GM12878 (cell line): ENCODE measurements around the gene TRIM67. TPM values are rescaled to one million over a fixed set of nuclear protein-coding genes. Genes with fewer than 3 reads are reported as not detected.

ENCODE experiments used
- ATAC-seq: fragments of 200-7000 bp; cut with Tn5 transposase; 3 replicates; pipeline ENCODE4 v1.9.1; 2020; ENCODE audit warnings: mild to moderate bottlenecking, moderate library complexity
- BruUV-seq: library from RNA; stranded (reverse); fragments of 400-500 nt; replicated peaks from 2 replicates; lab custom pipeline; 2021; lab: Mats Ljungman, UMichigan
- CTCF ChIA-PET: fragments of 300-600 bp; sonication (Branson Sonifier 250); formaldehyde crosslinking; extraction: SDS; loops from one replicate; lab custom pipeline; 2021; ENCODE audit warnings: inconsistent platforms; lab: Yijun Ruan, JAX
- POLR2A ChIA-PET: fragments of 350-600 bp; formaldehyde crosslinking; extraction: SDS; loops from one replicate; lab custom pipeline; 2021; ENCODE audit warnings: inconsistent platforms; lab: Charles Lee
- RAD21 ChIA-PET: fragments of 300-600 bp; sonication (Branson Sonifier 250); formaldehyde crosslinking; loops from one replicate; lab custom pipeline; 2023; ENCODE audit warnings: antibody characterized with exemption; ENCODE audit not compliant: unreplicated experiment; lab: Charles Lee
- SMC1A ChIA-PET: fragments of 300-600 bp; sonication (Branson Sonifier 250); formaldehyde crosslinking; loops from one replicate; lab custom pipeline; 2023; ENCODE audit not compliant: unreplicated experiment, uncharacterized antibody; lab: Charles Lee
- DNase-seq: peaks from one replicate; pipeline ENCODE4 v3.0.0-alpha.2; 2011; ENCODE audit warnings: low read depth, low spot score
- FAIRE-seq: peaks from 3 replicates; lab custom pipeline; 2011; peaks lifted over from hg19 to GRCh38; lab: Jason Lieb, UNC
- H2AFZ ChIP-seq: 2 replicates; pipeline ENCODE4 v1.6.0; 2011; ENCODE audit warnings: low read depth, low read length, control low read depth; ENCODE audit not compliant: control insufficient read depth
- H3K27ac ChIP-seq: 2 replicates; pipeline ENCODE4 v1.5.1; 2011; ENCODE audit warnings: control low read depth; ENCODE audit not compliant: control insufficient read depth, insufficient read depth
- H3K27me3 ChIP-seq, 2 experiments: replicated peaks in 1 of 2; 2 replicates each; pipeline versions ENCODE4 v1.6.0 to v1.6.1; 2011; ENCODE audit warnings: low read length in 1 of 2; ENCODE audit not compliant: control insufficient read depth in 2 of 2, insufficient read depth in 2 of 2
- H3K36me3 ChIP-seq, 2 experiments: 2 replicates each; pipeline ENCODE4 v1.5.1; 2011; ENCODE audit warnings: low read length in 1 of 2; ENCODE audit not compliant: control insufficient read depth in 2 of 2, insufficient read depth in 2 of 2
- H3K4me1 ChIP-seq: 2 replicates; pipeline ENCODE4 v1.6.1; 2011; ENCODE audit warnings: mild to moderate bottlenecking, low read length, moderate library complexity, mixed read lengths; ENCODE audit not compliant: control insufficient read depth, insufficient read depth
- H3K4me2 ChIP-seq: 2 replicates; pipeline ENCODE4 v1.6.0; 2011; ENCODE audit warnings: control low read depth; ENCODE audit not compliant: control insufficient read depth, insufficient read depth
- H3K4me3 ChIP-seq: fragments of 200-600 bp; sonication (generic); 2 replicates; pipeline ENCODE4 v1.5.1; 2016
- H3K79me2 ChIP-seq: 2 replicates; pipeline ENCODE4 v1.6.0; 2011; ENCODE audit warnings: low read length; ENCODE audit not compliant: control insufficient read depth, insufficient read depth
- H3K9ac ChIP-seq: 2 replicates; pipeline ENCODE4 v1.8.0; 2011; ENCODE audit warnings: low read length, control low read depth, mixed read lengths; ENCODE audit not compliant: control insufficient read depth, insufficient read depth
- H3K9me3 ChIP-seq: replicated peaks from 3 replicates; pipeline ENCODE4 v1.5.1; 2011; ENCODE audit warnings: mild to moderate bottlenecking, low read length; ENCODE audit not compliant: control insufficient read depth, insufficient read depth
- H4K20me1 ChIP-seq: 2 replicates; pipeline ENCODE4 v1.6.0; 2011; ENCODE audit not compliant: control insufficient read depth, insufficient read depth
- E2F4 ChIP-seq: IDR thresholded peaks from 2 replicates; pipeline ENCODE4 v1.6.1; 2012; ENCODE audit warnings: low read depth, low read length, improper control_type of control experiment
- MEF2B ChIP-seq: fragments of 450-650 bp; IDR thresholded peaks from 2 replicates; pipeline ENCODE4 v1.6.1; 2018; ENCODE audit warnings: mild to moderate bottlenecking, moderate library complexity; ENCODE audit not compliant: partially characterized antibody, poor library complexity, severe bottlenecking
- MTA2 ChIP-seq: fragments of 450-650 bp; IDR thresholded peaks from 2 replicates; pipeline ENCODE4 v1.6.1; 2016; ENCODE audit warnings: low read depth, mild to moderate bottlenecking, moderate library complexity
- TARDBP ChIP-seq: IDR thresholded peaks from 2 replicates; pipeline ENCODE4 v1.6.1; 2016; ENCODE audit warnings: borderline replicate concordance
- YY1 ChIP-seq: IDR thresholded peaks from 2 replicates; pipeline ENCODE4 v1.6.1; 2011; ENCODE audit warnings: low read depth, mild to moderate bottlenecking, low read length
- WGBS: methylation state at CpG from one replicate; pipeline ENCODE4 v1.1.6; 2016; ENCODE audit warnings: low lambda C conversion rate; ENCODE audit not compliant: insufficient replicate concordance, insufficient coverage; ENCODE audit errors: missing lambda C conversion rate; 5-methylcytosine and 5-hydroxymethylcytosine counted together
- in situ Hi-C: fragments of 300-500 bp; cut with MboI; formaldehyde crosslinking; loops from 9 replicates; pipeline ENCODE4 v1.14.3; 2018; ENCODE audit warnings: mixed read lengths
- intact Hi-C: fragments of 100-400 bp; cut with micrococcal nuclease; formaldehyde crosslinking; loops from one replicate; pipeline ENCODE4 v1.14.2; 2022; ENCODE audit not compliant: unreplicated experiment
- polyA plus RNA-seq, 11 experiments: library from polyadenylated mRNA; depleted of rRNA in 4 of 11; unstranded in 6 of 11; stranded (reverse) in 5 of 11; fragments of >200 nt; fragmentation: Nextera tagmentation in 4 of 11; fragmentation: Illumina TruSeq in 1 of 11; extraction: Ambion mirVana in 4 of 11; extraction: Trizol in 1 of 11; gene quantifications; 1 replicate in 1 of 11; 2 replicates in 10 of 11; pipeline versions ENCODE4 v1.2.1 to v1.2.3, GENCODE V29; 2011 to 2016; ENCODE audit warnings: inconsistent platforms in 2 of 11, missing spikeins in 2 of 11, low read depth in 1 of 11
- total RNA-seq, 4 experiments: library from RNA; depleted of rRNA in 3 of 4; stranded (reverse); fragments of >200 nt in 3 of 4; fragmentation: Illumina TruSeq in 1 of 4; extraction: Trizol in 1 of 4; gene quantifications; 2 replicates each; pipeline versions ENCODE4 v1.2.1 to v1.2.3, GENCODE V29; 2013 to 2021
- TF ChIP-seq, protein P1 (sequence below): fragments of 450-650 bp; IDR thresholded peaks from 2 replicates; pipeline ENCODE4 v1.6.1; 2016; ENCODE audit warnings: mild to moderate bottlenecking

The TRIM67 gene
- total and polyA plus RNA-seq, 10 of the 15 experiments (the other 5 are each of a cell fraction or from before 2014, with no cell fraction given): under 0.01 to 0.01 TPM; not detected in 8

DNA sequence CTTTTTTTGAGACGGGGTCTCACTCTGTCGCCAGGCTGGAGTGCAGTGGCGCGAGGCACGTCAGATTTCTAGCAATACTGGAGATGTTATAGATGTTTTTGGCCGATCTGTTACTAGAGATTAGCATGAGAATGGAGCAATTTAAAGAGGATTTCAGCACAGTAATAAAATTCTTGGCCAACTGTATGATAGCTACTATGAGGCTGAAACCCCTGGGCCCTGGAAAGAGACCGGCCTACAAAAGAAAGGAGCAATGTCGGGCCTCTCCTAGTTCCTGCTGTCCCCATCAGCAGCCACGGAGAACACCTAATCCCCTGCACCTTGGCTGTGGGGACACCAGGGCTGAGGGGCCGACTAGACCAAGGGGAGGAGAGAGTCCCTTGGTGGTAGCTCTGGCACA lies 69.7 kb downstream of the TRIM67 start:
- H3K4me2 ChIP-seq: no peak overlapping the region
- H2AFZ ChIP-seq: no peak overlapping the region
- DNase-seq: no peak
- H3K27me3 ChIP-seq: no peaks in the 10 kb centered on the region
- ChIA-PET SMC1A (interaction anchor here (0.5 to 2.0 kb wide), 2 partner anchors 11 to 370 kb away, joined by 3 to 11 read pairs; no protein-coding TSS in a partner anchor), POLR2A (interaction anchor here (1.0 kb wide), 1 partner anchor 16 kb away, joined by 4 read pairs; no protein-coding TSS in a partner anchor), RAD21 (no interaction called here), CTCF (interaction anchor here (0.6 to 1.1 kb wide), 2 partner anchors 10 to 114 kb away, joined by 3 to 5 read pairs; no protein-coding TSS in a partner anchor)
- BruUV-seq: no TSS peak
- H3K79me2 ChIP-seq: peaks cover 5% of the 10 kb centered on the region
- no peak for FAIRE-seq
- in situ Hi-C loops: no loop called here
- WGBS: 93% methylated on average over 10 of the region's 10 CpGs
- peaks cover 7% of the 10 kb centered on the region for H3K4me1 ChIP-seq
- no peak overlapping the region for H3K4me3 ChIP-seq
- H3K9ac ChIP-seq: no peak overlapping the region
- ATAC-seq: no peak
- no peak for TF ChIP-seq TARDBP
- no peak for TF ChIP-seq YY1
- TF ChIP-seq, protein P1, sequence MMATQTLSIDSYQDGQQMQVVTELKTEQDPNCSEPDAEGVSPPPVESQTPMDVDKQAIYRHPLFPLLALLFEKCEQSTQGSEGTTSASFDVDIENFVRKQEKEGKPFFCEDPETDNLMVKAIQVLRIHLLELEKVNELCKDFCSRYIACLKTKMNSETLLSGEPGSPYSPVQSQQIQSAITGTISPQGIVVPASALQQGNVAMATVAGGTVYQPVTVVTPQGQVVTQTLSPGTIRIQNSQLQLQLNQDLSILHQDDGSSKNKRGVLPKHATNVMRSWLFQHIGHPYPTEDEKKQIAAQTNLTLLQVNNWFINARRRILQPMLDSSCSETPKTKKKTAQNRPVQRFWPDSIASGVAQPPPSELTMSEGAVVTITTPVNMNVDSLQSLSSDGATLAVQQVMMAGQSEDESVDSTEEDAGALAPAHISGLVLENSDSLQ: no peak
- no peak for TF ChIP-seq MTA2
- no peak for TF ChIP-seq E2F4
- TF ChIP-seq MEF2B: no peak
- intact Hi-C loops: no loop called here
- no peaks in the 10 kb centered on the region for H3K9me3 ChIP-seq
- no peaks in the 10 kb centered on the region for H4K20me1 ChIP-seq
- H3K27ac ChIP-seq: no peak overlapping the region
- peaks cover 0 to 26% of the 10 kb centered on the region in 2 experiments for H3K36me3 ChIP-seq
